NB4 (cell line): Measurements from ENCODE around the gene BCL11A.

ENCODE experiments used
- CTCF ChIP-seq: IDR thresholded peaks from one replicate; pipeline ENCODE4 v1.5.1; 2012; ENCODE audit warnings: low read depth, low read length
- POLR2A ChIP-seq: IDR thresholded peaks from 2 replicates; pipeline ENCODE4 v1.6.1; 2011; ENCODE audit warnings: mild to moderate bottlenecking; ENCODE audit not compliant: insufficient read length; ENCODE audit errors: extremely low read depth

- no peak for TF ChIP-seq CTCF
- no peak for TF ChIP-seq POLR2A
Observed at GRCh38 chr2:60505240-60505879, 48.1 kb downstream of the BCL11A start.
